ENCODE measurements around the gene B4GALNT2. TPM values are rescaled to one million over a fixed set of nuclear protein-coding genes. Genes with fewer than 3 reads are reported as not detected.
"Not testable (repeated sequence)": the region's sequence is repeated elsewhere in the genome, so short reads cannot be mapped to it uniquely, and the experiment has no call there.

B4GALNT2 gene
- total and polyA plus RNA-seq, 2 donors (not counting 1 experiment from before 2014, with no cell fraction given): under 0.01 to 0.01 TPM

GRCh38 chr17:49183801-49184200 lies 51.2 kb downstream of the B4GALNT2 start:
- no peak for DNase-seq (ENCODE audit: low read depth in 2 of 2)
- Histone ChIP-seq H3K9me3 (ENCODE audit: control insufficient read depth, insufficient read depth, low read depth, low read length) (no peaks in the 10 kb centered on the region), H3K36me3 (ENCODE audit: control insufficient read depth, insufficient read depth, low read length) (no peaks in the 10 kb centered on the region), H3K27me3 (ENCODE audit: control insufficient read depth, insufficient read depth, low read length) (no peaks in the 10 kb centered on the region), H3K27ac (ENCODE audit: insufficient read depth, low read length) (no peak overlapping the region), H3K9ac (ENCODE audit: insufficient read depth, low read length) (no peak overlapping the region), H4K20me1 (ENCODE audit: control insufficient read depth, extremely low read depth, insufficient read depth, low read length) (no peaks in the 10 kb centered on the region), H3K4me3 (replicated peaks in 1 of 4; ENCODE audit: control extremely low read depth in 1 of 4, insufficient read depth in 1 of 4, low read depth in 3 of 4, low read length in 4 of 4) (no peak overlapping the region), H3K4me2 (ENCODE audit: extremely low read depth, insufficient read depth, low read length) (no peak overlapping the region), H3K79me2 (ENCODE audit: control insufficient read depth, insufficient read depth, low read length) (no peaks in the 10 kb centered on the region), H3K4me1 (ENCODE audit: control insufficient read depth, extremely low read depth, insufficient read depth, low read length) (no peaks in the 10 kb centered on the region), H2AFZ (ENCODE audit: low read length) (no peak overlapping the region)
- no peak for TF ChIP-seq EZH2 (IDR thresholded peaks at IDR 0.05; ENCODE audit: low read length, missing control alignments)
- TF ChIP-seq CTCF (conservative IDR thresholded peaks at IDR 0.05 in 1 of 2, IDR thresholded peaks at IDR 0.05 in 1 of 2; ENCODE audit: low read depth in 1 of 2, low read length in 2 of 2): no peak

DNA sequence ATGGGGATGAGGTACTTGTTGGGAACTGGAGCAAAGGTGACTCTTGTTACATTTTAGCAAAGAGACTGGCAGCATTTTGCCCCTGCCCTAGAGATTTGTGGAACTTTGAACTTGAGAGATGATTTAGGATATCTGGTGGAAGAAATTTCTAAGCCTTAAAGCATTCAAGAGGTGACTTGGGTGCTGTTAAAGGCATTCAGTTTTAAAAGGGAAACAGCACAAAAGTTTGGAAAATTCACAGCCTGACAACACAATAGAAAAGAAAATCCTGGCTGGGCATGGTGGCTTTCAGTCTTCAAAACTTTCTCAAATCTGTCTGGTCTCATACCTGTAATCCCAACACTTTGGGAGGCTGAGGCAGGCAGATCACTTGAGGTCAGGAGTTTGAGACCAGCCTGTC lies 52.0 kb downstream of the B4GALNT2 start:
- not testable (repeated sequence) for H3K27ac ChIP-seq (ENCODE audit: insufficient read depth, low read length); H3K4me3 ChIP-seq (replicated peaks in 1 of 4; ENCODE audit: control extremely low read depth in 1 of 4, insufficient read depth in 1 of 4, low read depth in 3 of 4, low read length in 4 of 4); H3K4me1 ChIP-seq (ENCODE audit: control insufficient read depth, extremely low read depth, insufficient read depth, low read length); H4K20me1 ChIP-seq (ENCODE audit: control insufficient read depth, extremely low read depth, insufficient read depth, low read length); H3K9me3 ChIP-seq (ENCODE audit: control insufficient read depth, insufficient read depth, low read depth, low read length); H3K36me3 ChIP-seq (ENCODE audit: control insufficient read depth, insufficient read depth, low read length); H3K27me3 ChIP-seq (ENCODE audit: control insufficient read depth, insufficient read depth, low read length); H3K79me2 ChIP-seq (ENCODE audit: control insufficient read depth, insufficient read depth, low read length); DNase-seq (ENCODE audit: low read depth in 2 of 2); H2AFZ ChIP-seq (ENCODE audit: low read length); H3K9ac ChIP-seq (ENCODE audit: insufficient read depth, low read length); H3K4me2 ChIP-seq (ENCODE audit: extremely low read depth, insufficient read depth, low read length)

DNA sequence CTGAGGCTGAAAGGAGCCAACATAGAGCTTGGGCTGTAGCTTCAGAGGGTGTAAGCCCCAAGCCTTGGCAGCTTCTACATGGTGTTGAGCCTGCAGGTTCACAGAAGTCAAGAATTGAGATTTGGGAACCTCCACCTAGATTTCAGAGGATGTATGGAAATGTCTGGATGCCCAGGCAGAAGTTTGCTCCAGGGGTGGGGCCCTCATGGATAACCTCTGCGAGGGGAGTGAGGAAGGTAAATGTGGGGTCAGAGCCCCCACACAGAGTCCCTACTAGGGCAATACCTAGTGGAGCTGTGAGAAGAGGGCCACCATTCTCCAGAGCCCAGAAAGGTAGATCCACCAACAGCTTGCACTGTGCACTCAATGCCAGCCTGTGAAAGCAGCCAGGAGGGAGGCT lies 52.8 kb downstream of the B4GALNT2 start:
- not testable (repeated sequence) for DNase-seq (ENCODE audit: low read depth in 2 of 2); H3K36me3 ChIP-seq (ENCODE audit: control insufficient read depth, insufficient read depth, low read length)

DNA sequence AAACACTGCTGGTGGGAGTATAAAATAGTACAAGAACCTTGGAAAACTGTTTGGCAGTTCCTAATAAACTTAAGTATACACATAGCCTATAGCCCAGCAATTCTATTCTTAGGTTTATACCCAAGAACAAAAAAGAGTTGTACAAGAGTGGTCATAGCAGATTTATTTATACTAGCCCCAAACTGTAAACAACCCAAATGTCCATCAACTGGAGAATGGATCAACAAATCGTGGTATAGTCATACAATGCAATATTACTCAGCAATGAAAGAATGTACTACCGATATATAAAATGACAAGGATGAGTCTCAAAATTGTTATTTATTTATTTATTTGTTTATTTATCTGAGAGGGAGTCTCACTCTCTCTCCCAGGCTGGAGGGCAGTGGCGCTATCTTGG lies 54.7 kb downstream of the B4GALNT2 start:
- no peak overlapping the region for H3K4me3 ChIP-seq (replicated peaks in 1 of 4; ENCODE audit: control extremely low read depth in 1 of 4, insufficient read depth in 1 of 4, low read depth in 3 of 4, low read length in 4 of 4)
- H3K36me3 ChIP-seq (ENCODE audit: control insufficient read depth, insufficient read depth, low read length): no peaks in the 10 kb centered on the region
- H3K4me2 ChIP-seq (ENCODE audit: extremely low read depth, insufficient read depth, low read length): no peak overlapping the region
- H4K20me1 ChIP-seq (ENCODE audit: control insufficient read depth, extremely low read depth, insufficient read depth, low read length): no peaks in the 10 kb centered on the region
- no peak overlapping the region for H2AFZ ChIP-seq (ENCODE audit: low read length)
- no peaks in the 10 kb centered on the region for H3K4me1 ChIP-seq (ENCODE audit: control insufficient read depth, extremely low read depth, insufficient read depth, low read length)
- H3K27me3 ChIP-seq (ENCODE audit: control insufficient read depth, insufficient read depth, low read length): no peaks in the 10 kb centered on the region
- H3K9ac ChIP-seq (ENCODE audit: insufficient read depth, low read length): no peak overlapping the region
- no peaks in the 10 kb centered on the region for H3K79me2 ChIP-seq (ENCODE audit: control insufficient read depth, insufficient read depth, low read length)
- TF ChIP-seq CTCF (conservative IDR thresholded peaks at IDR 0.05 in 1 of 2, IDR thresholded peaks at IDR 0.05 in 1 of 2; ENCODE audit: low read depth in 1 of 2, low read length in 2 of 2) (no peak), EZH2 (IDR thresholded peaks at IDR 0.05; ENCODE audit: low read length, missing control alignments) (no peak)
- H3K9me3 ChIP-seq (ENCODE audit: control insufficient read depth, insufficient read depth, low read depth, low read length): no peaks in the 10 kb centered on the region
- H3K27ac ChIP-seq (ENCODE audit: insufficient read depth, low read length): no peak overlapping the region
- DNase-seq (ENCODE audit: low read depth in 2 of 2): no peak

More for the DNA sequence above, 52.8 kb downstream of the B4GALNT2 start:
- H4K20me1 ChIP-seq (ENCODE audit: control insufficient read depth, extremely low read depth, insufficient read depth, low read length); H2AFZ ChIP-seq (ENCODE audit: low read length); H3K9me3 ChIP-seq (ENCODE audit: control insufficient read depth, insufficient read depth, low read depth, low read length); H3K9ac ChIP-seq (ENCODE audit: insufficient read depth, low read length); H3K4me1 ChIP-seq (ENCODE audit: control insufficient read depth, extremely low read depth, insufficient read depth, low read length); H3K4me2 ChIP-seq (ENCODE audit: extremely low read depth, insufficient read depth, low read length); H3K27me3 ChIP-seq (ENCODE audit: control insufficient read depth, insufficient read depth, low read length); H3K27ac ChIP-seq (ENCODE audit: insufficient read depth, low read length); H3K79me2 ChIP-seq (ENCODE audit: control insufficient read depth, insufficient read depth, low read length); H3K4me3 ChIP-seq (replicated peaks in 1 of 4; ENCODE audit: control extremely low read depth in 1 of 4, insufficient read depth in 1 of 4, low read depth in 3 of 4, low read length in 4 of 4): not testable (repeated sequence)

All from fibroblast of lung (primary cell).